Caco-2 (cell line): ENCODE data around the gene S100A16. TPM values are rescaled to one million over a fixed set of nuclear protein-coding genes. Genes with fewer than 3 reads are reported as not detected.

ENCODE experiments used
- BruUV-seq: library from RNA; stranded (reverse); fragments of 400-500 nt; replicated peaks from 2 replicates; lab custom pipeline; 2021; lab: Mats Ljungman, UMichigan
- CTCF ChIA-PET: fragments of 300-600 bp; sonication (Branson Sonifier 250); formaldehyde crosslinking; loops from one replicate; lab custom pipeline; 2022; ENCODE audit warnings: antibody characterized with exemption; lab: Charles Lee
- POLR2A ChIA-PET: fragments of 300-600 bp; sonication (Branson Sonifier 250); formaldehyde crosslinking; loops from one replicate; lab custom pipeline; 2022; ENCODE audit warnings: antibody characterized with exemption; lab: Charles Lee
- DNase-seq, 2 experiments: peaks; one replicate each; pipeline versions ENCODE4 v3.0.0 to v3.0.0-alpha.2; 2020 to 2022
- H3K27me3 ChIP-seq: replicated peaks from 2 replicates; pipeline ENCODE4 v1.6.0; 2011; ENCODE audit warnings: low read length; ENCODE audit not compliant: control insufficient read depth, insufficient read depth
- H3K36me3 ChIP-seq: 2 replicates; pipeline ENCODE4 v1.5.1; 2011; ENCODE audit warnings: low read length; ENCODE audit not compliant: control insufficient read depth, insufficient read depth
- H3K4me1 ChIP-seq: fragments of 250-450 bp; sonication (Bioruptor Pico); 2 replicates; pipeline ENCODE4 v1.5.1; 2020; ENCODE audit warnings: mild to moderate bottlenecking
- H3K4me3 ChIP-seq: 2 replicates; pipeline ENCODE4 v1.5.1; 2011; ENCODE audit warnings: low read depth, mild to moderate bottlenecking, control low read depth, low read length
- H3K9me3 ChIP-seq: fragments of 250-450 bp; sonication (Bioruptor Pico); 2 replicates; pipeline ENCODE4 v1.5.1; 2020; ENCODE audit warnings: mild to moderate bottlenecking, moderate library complexity
- H3K27ac Mint-ChIP-seq: one replicate; pipeline ENCODE4 v1.8.0; 2022; ENCODE audit warnings: mixed read lengths; ENCODE audit not compliant: unreplicated experiment
- H3K27me3 Mint-ChIP-seq: one replicate; pipeline ENCODE4 v1.8.0; 2022; ENCODE audit warnings: mixed read lengths; ENCODE audit not compliant: insufficient read depth, unreplicated experiment
- H3K36me3 Mint-ChIP-seq: one replicate; pipeline ENCODE4 v1.8.0; 2022; ENCODE audit warnings: mild to moderate bottlenecking, mixed read lengths; ENCODE audit not compliant: insufficient read depth, unreplicated experiment
- H3K4me1 Mint-ChIP-seq: one replicate; pipeline ENCODE4 v1.8.0; 2022; ENCODE audit warnings: low read depth, mixed read lengths; ENCODE audit not compliant: unreplicated experiment
- H3K4me3 Mint-ChIP-seq: one replicate; pipeline ENCODE4 v1.8.0; 2022; ENCODE audit warnings: mild to moderate bottlenecking, moderate library complexity, mixed read lengths; ENCODE audit not compliant: unreplicated experiment
- H3K9me3 Mint-ChIP-seq: one replicate; pipeline ENCODE4 v1.8.0; 2022; ENCODE audit warnings: mixed read lengths; ENCODE audit not compliant: unreplicated experiment
- CTCF ChIP-seq, 2 experiments: fragments of 200-600 bp in 1 of 2; IDR thresholded peaks; 1 replicate in 1 of 2; 2 replicates in 1 of 2; pipeline versions ENCODE4 v1.5.1 to v1.8.0; 2011 to 2022; ENCODE audit warnings: antibody characterized with exemption in 1 of 2, control low read depth in 1 of 2, inconsistent platforms in 1 of 2, low read depth in 1 of 2, low read length in 1 of 2, mild to moderate bottlenecking in 1 of 2, moderate library complexity in 1 of 2; ENCODE audit not compliant: insufficient read depth in 1 of 2, severe bottlenecking in 1 of 2, unreplicated experiment in 1 of 2
- intact Hi-C: fragments of 100-400 bp; cut with micrococcal nuclease; formaldehyde crosslinking; loops from one replicate; pipeline ENCODE4 v1.10.0; 2022; ENCODE audit not compliant: unreplicated experiment
- total RNA-seq: library from RNA; stranded (reverse); gene quantifications from 2 replicates; pipeline ENCODE4 v1.2.3, GENCODE V29; 2022

The S100A16 gene
- total RNA-seq, 1 experiment from 2014 or later = 243 TPM

DNA sequence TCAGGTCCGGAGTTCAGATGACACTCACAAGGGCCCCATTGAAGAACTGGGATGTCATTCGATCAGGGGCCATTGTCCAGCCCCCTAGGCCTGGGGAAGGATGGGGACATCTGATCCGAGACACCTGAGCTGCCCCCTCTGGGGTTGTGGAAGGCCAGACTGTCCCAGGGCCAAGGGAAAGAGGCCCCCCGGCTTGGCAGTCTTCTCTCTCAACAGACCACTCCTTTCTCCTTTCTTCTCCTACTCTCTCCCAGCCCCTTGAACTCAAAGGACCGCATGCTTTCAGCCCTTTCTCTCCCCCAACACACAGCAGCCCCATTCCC, 16.4 kb upstream of the S100A16 start:
- Mint-ChIP-seq H3K9me3 (peaks cover 5% of the 10 kb centered on the region), H3K27ac (peak overlapping the region; percentile 20), H3K27me3 (no peaks in the 10 kb centered on the region), H3K4me3 (peak overlapping the region; percentile 11), H3K4me1 (peaks cover 27% of the 10 kb centered on the region), H3K36me3 (peaks cover 44% of the 10 kb centered on the region)
- Histone ChIP-seq H3K36me3 (no peaks in the 10 kb centered on the region), H3K4me3 (no peak overlapping the region), H3K4me1 (peaks cover 47% of the 10 kb centered on the region), H3K9me3 (no peaks in the 10 kb centered on the region), H3K27me3 (no peaks in the 10 kb centered on the region)
- DNase-seq = no peak
- ChIA-PET CTCF (no interaction called here), POLR2A (interaction anchor here (1.1 to 1.3 kb wide), 2 partner anchors 14 to 17 kb away, joined by 3 to 4 read pairs; partner anchors contain the start of gene S100A16)
- intact Hi-C loops = no loop called here
- BruUV-seq = no TSS peak
- TF ChIP-seq CTCF (IDR thresholded peaks at IDR 0.05; ENCODE audit: insufficient read depth in 1 of 2, low read depth in 1 of 2, low read length in 1 of 2, severe bottlenecking in 1 of 2, unreplicated experiment in 1 of 2) = no peak

DNA sequence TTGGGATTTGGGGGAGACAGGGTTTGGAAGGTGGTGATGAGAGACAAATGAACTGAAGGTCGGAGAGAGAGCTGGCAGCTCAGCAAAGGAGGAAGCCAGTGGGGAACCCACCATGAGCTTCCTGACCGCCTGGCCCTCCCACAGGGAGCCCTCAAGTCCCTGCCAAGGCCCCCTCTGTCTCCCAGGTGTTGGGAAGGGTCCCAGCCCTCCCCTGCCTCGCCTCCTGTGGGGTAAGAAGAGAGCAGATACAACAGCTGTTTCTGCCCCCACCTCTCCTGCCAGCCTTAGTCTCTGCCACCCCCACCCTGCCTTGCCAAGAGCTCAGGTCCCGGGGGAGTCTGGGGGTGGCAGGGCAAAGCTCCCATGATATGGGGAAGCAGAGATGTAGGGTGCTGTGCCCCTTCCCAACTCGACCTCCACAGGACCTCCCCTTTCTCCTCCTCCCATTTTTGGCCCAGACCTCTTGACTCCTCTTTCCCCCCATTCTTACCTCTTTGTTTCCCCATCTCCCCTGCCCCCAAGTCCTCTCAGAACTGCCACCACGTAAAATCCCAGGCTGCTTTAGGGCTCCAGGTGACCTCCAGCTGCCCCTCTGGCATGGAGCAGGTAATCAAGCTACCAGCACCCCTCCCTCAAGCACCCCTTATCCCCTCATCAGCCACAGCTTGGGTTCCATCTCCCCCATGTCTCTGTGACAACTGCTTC, 15.9 kb upstream of the S100A16 start:
- no TSS peak for BruUV-seq
- Mint-ChIP-seq H3K36me3 (peaks cover 44% of the 10 kb centered on the region), H3K4me3 (peak overlapping the region; percentile 11), H3K9me3 (peaks cover 5% of the 10 kb centered on the region), H3K27me3 (no peaks in the 10 kb centered on the region), H3K4me1 (peaks cover 32% of the 10 kb centered on the region), H3K27ac (peak overlapping the region; percentile 89)
- no peaks in the 10 kb centered on the region for H3K9me3 ChIP-seq
- intact Hi-C loops = no loop called here
- H3K4me3 ChIP-seq = no peak overlapping the region
- peaks cover 47% of the 10 kb centered on the region for H3K4me1 ChIP-seq
- CTCF ChIA-PET = interaction anchor here (2.2 to 3.1 kb wide), 2 partner anchors 11 to 15 kb away, joined by 13 to 56 read pairs; partner anchors contain the start of gene S100A14
- TF ChIP-seq CTCF (IDR thresholded peaks at IDR 0.05; ENCODE audit: insufficient read depth in 1 of 2, low read depth in 1 of 2, low read length in 1 of 2, severe bottlenecking in 1 of 2, unreplicated experiment in 1 of 2) = no peak
- H3K36me3 ChIP-seq = no peaks in the 10 kb centered on the region
- DNase-seq = no peak
- H3K27me3 ChIP-seq = no peaks in the 10 kb centered on the region
- POLR2A ChIA-PET = interaction anchor here (0.7 to 1.3 kb wide), 2 partner anchors 14 to 17 kb away, joined by 3 to 4 read pairs; partner anchors contain the start of gene S100A16

- H3K4me3 Mint-ChIP-seq = peak within 1 kb of the TSS; percentile 93
- Histone ChIP-seq H3K27me3 (no peaks in the 10 kb centered on the region), H3K36me3 (no peaks in the 10 kb centered on the region), H3K4me1 (peaks cover 42% of the 10 kb centered on the region), H3K4me3 (peak within 1 kb of the TSS; percentile 62), H3K9me3 (no peaks in the 10 kb centered on the region)
- POLR2A ChIA-PET = interaction anchor here (0.6 to 2.4 kb wide), 21 partner anchors 11 to 335 kb away, joined by 3 to 43 read pairs (median 7); partner anchors contain the start of genes S100A14, S100A16, S100A2 and S100A4
- CTCF ChIA-PET = interaction anchor here (0.7 to 3.1 kb wide), 32 partner anchors 11 to 148 kb away, joined by 3 to 56 read pairs (median 5); partner anchors contain the start of genes INTS3, NPR1, S100A14 and S100A16
- peaks cover 3% of the 10 kb centered on the region for H3K9me3 Mint-ChIP-seq
- BruUV-seq = no TSS peak
- DNase-seq = no peak
- TF ChIP-seq CTCF (IDR thresholded peaks at IDR 0.05; ENCODE audit: insufficient read depth in 1 of 2, low read depth in 1 of 2, low read length in 1 of 2, severe bottlenecking in 1 of 2, unreplicated experiment in 1 of 2) = peak in 1 of 2 experiments; percentile 78
- intact Hi-C loops = loop anchor here (1.0 to 2.0 kb wide), 4 partner anchors 15 to 117 kb away; partner anchors contain the start of gene S100A16
- peak within 1 kb of the TSS; percentile 89 for H3K27ac Mint-ChIP-seq
- H3K4me1 Mint-ChIP-seq = peaks cover 35% of the 10 kb centered on the region
- peaks cover 47% of the 10 kb centered on the region for H3K36me3 Mint-ChIP-seq
- H3K27me3 Mint-ChIP-seq = no peaks in the 10 kb centered on the region
Observed at GRCh38 chr1:153627715-153628626, 15.0 kb upstream of the S100A16 start, which contains the start of gene S100A1. TSS of gene S100A1 (plus strand) at chr1:153628434. CDS start at chr1:153630522, 2,088 bp downstream.
